ENCODE results near the gene ELL2. TPM values are rescaled to one million over a fixed set of nuclear protein-coding genes. Genes with fewer than 3 reads are reported as not detected.

The ELL2 gene
- total RNA-seq, 1 donor from 2014 or later = 50.8 TPM

DNA sequence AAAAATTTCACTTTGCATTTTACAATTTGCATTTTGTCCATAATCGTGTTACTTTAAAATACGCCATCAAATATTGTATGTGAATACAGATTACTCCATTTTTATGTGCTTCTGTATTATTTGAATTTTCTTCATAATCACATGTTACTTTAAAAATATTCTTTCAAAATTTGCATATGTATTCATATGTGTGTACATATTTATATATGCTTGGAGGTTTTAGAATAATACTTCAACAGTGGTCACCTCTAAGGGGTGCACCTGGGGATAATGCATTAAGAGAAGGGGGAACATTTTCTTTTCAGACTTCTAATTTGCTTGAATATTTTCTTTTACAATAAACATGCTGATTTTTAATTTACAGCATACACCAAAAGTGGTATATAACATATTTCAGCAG lies 21.9 kb upstream of the ELL2 start:
- H3K36me3 Mint-ChIP-seq (ENCODE audit: unreplicated experiment) = no peaks in the 10 kb centered on the region
- H3K27ac Mint-ChIP-seq (ENCODE audit: unreplicated experiment) = no peak overlapping the region
- H3K9me3 Mint-ChIP-seq (ENCODE audit: unreplicated experiment) = no peaks in the 10 kb centered on the region
- DNase-seq (ENCODE audit: extremely low spot score, unreplicated experiment) = no peak
- TF ChIP-seq, protein P1, sequence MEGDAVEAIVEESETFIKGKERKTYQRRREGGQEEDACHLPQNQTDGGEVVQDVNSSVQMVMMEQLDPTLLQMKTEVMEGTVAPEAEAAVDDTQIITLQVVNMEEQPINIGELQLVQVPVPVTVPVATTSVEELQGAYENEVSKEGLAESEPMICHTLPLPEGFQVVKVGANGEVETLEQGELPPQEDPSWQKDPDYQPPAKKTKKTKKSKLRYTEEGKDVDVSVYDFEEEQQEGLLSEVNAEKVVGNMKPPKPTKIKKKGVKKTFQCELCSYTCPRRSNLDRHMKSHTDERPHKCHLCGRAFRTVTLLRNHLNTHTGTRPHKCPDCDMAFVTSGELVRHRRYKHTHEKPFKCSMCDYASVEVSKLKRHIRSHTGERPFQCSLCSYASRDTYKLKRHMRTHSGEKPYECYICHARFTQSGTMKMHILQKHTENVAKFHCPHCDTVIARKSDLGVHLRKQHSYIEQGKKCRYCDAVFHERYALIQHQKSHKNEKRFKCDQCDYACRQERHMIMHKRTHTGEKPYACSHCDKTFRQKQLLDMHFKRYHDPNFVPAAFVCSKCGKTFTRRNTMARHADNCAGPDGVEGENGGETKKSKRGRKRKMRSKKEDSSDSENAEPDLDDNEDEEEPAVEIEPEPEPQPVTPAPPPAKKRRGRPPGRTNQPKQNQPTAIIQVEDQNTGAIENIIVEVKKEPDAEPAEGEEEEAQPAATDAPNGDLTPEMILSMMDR (IDR thresholded peaks at IDR 0.05) = no peak
- no peaks in the 10 kb centered on the region for H3K27me3 Mint-ChIP-seq (ENCODE audit: unreplicated experiment)
- H3K4me1 Mint-ChIP-seq (ENCODE audit: unreplicated experiment) = peaks cover 28% of the 10 kb centered on the region
- H3K4me3 Mint-ChIP-seq (ENCODE audit: unreplicated experiment) = no peak overlapping the region

DNA sequence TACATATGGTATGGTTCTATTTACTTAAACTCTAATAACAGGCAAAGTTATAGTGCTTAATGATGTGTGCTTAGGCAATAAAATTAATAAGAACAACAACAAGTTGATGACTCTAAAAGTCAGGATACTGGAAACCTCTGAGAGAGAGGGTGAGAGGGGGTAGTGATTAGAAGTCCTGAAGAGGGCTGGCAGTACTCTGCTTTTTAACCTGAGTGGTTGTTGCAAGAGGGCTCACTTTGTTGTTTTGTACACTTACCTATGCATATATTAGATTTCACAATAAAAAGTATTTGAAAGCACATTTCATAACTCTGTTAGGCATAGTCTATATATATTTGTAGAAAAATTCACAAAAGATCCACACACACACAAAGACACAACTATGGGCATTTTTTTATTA lies 21.4 kb upstream of the ELL2 start:
- TF ChIP-seq, protein P1 (IDR thresholded peaks at IDR 0.05) = no peak
- no peak for DNase-seq (ENCODE audit: extremely low spot score, unreplicated experiment)
- Mint-ChIP-seq H3K27ac (ENCODE audit: unreplicated experiment) (no peak overlapping the region), H3K4me3 (ENCODE audit: unreplicated experiment) (no peak overlapping the region), H3K36me3 (ENCODE audit: unreplicated experiment) (no peaks in the 10 kb centered on the region), H3K4me1 (ENCODE audit: unreplicated experiment) (peaks cover 24% of the 10 kb centered on the region), H3K9me3 (ENCODE audit: unreplicated experiment) (no peaks in the 10 kb centered on the region), H3K27me3 (ENCODE audit: unreplicated experiment) (no peaks in the 10 kb centered on the region)

DNA sequence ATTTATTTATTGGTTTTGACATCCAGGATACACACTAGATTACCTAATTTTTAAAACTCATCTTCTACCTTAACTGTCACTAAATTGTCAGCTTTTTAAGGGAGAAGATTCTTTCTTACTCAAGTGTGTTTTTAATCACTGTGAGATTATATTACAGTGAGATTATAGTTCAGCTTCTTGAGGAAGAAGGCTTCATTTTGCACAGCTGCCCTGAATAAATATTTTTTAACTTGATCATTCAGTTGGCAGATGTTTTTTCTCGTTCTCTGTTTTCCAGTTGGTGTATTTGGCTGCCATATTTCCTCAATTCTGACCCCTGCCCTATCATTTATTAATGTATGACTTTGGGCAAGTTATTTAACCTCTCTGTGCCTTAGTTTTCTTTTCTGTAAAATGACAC lies 15.0 kb upstream of the ELL2 start:
- no peaks in the 10 kb centered on the region for H3K36me3 Mint-ChIP-seq (ENCODE audit: unreplicated experiment)
- no peak overlapping the region for H3K4me3 Mint-ChIP-seq (ENCODE audit: unreplicated experiment)
- no peak overlapping the region for H3K27ac Mint-ChIP-seq (ENCODE audit: unreplicated experiment)
- peaks cover 11% of the 10 kb centered on the region for H3K9me3 Mint-ChIP-seq (ENCODE audit: unreplicated experiment)
- no peak for DNase-seq (ENCODE audit: extremely low spot score, unreplicated experiment)
- H3K27me3 Mint-ChIP-seq (ENCODE audit: unreplicated experiment) = no peaks in the 10 kb centered on the region
- H3K4me1 Mint-ChIP-seq (ENCODE audit: unreplicated experiment) = peaks cover 24% of the 10 kb centered on the region
- TF ChIP-seq, protein P1 (IDR thresholded peaks at IDR 0.05) = no peak

DNA sequence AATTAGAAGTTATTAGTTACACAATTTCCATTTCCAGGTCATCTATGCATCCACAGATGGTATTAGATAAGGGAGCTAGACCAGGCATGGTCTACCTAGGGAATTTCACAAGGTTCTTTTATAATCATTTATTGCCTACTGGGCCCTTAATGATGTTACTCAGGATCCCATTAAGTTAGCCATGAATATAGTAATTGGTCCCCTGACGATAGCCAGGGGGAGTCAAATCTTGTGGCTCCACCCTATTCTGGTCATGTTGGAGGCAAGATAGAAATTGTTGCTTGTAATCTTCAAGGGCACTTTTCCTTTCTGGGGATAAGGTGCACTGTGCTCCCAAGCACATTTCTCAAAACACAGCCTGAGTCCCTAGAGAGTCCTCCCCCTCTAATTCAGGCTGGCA lies 14.1 kb upstream of the ELL2 start:
- H3K4me1 Mint-ChIP-seq (ENCODE audit: unreplicated experiment) = peaks cover 24% of the 10 kb centered on the region

DNA sequence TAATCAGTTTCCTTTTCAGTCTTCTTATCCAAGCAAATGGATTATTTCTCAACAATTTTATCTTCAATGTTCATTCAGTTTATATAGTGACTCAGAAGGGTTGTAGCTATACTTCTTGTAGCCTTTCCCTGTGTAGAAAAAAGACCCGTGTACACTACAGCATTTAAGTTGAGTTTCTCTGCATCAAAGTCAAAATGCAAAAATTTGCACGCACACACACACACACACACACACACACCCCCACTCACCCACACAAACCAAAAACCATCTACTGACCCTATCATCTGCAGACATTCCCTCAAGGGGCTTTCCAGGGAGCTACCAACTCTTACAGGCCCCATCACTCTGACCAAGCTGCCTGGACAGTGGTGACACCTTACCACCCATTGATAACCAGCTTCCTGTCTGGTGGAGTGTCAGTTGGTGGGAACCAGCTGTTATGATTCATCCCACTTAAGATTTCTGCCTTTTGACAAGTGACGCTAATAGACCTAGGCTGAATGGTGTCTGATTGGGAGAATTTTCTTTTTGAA lies 12.2 kb upstream of the ELL2 start:
- Mint-ChIP-seq H3K36me3 (ENCODE audit: unreplicated experiment) (peaks cover 5% of the 10 kb centered on the region), H3K4me1 (ENCODE audit: unreplicated experiment) (peaks cover 24% of the 10 kb centered on the region), H3K4me3 (ENCODE audit: unreplicated experiment) (no peak overlapping the region), H3K27me3 (ENCODE audit: unreplicated experiment) (no peaks in the 10 kb centered on the region), H3K9me3 (ENCODE audit: unreplicated experiment) (peaks cover 22% of the 10 kb centered on the region), H3K27ac (ENCODE audit: unreplicated experiment) (peak overlapping the region; percentile 89)
- TF ChIP-seq, protein P1 (IDR thresholded peaks at IDR 0.05) = no peak
- no peak for DNase-seq (ENCODE audit: extremely low spot score, unreplicated experiment)

More for the DNA sequence above, 14.1 kb upstream of the ELL2 start:
- no peak for DNase-seq (ENCODE audit: extremely low spot score, unreplicated experiment)
- Mint-ChIP-seq H3K4me3 (ENCODE audit: unreplicated experiment) (no peak overlapping the region), H3K9me3 (ENCODE audit: unreplicated experiment) (peaks cover 13% of the 10 kb centered on the region), H3K36me3 (ENCODE audit: unreplicated experiment) (peaks cover 1% of the 10 kb centered on the region), H3K27me3 (ENCODE audit: unreplicated experiment) (no peaks in the 10 kb centered on the region), H3K27ac (ENCODE audit: unreplicated experiment) (no peak overlapping the region)
- TF ChIP-seq, protein P1 (IDR thresholded peaks at IDR 0.05) = no peak

All from osteocyte (in vitro differentiated cells).